Vagina (tissue), 2 donors: Measurements from ENCODE around the gene AGRN.

Source experiments
- POLR2AphosphoS5 ChIP-seq, 2 donors: sonication (generic); formaldehyde crosslinking; IDR thresholded peaks; one replicate each; pipeline ENCODE4 v1.9.0; 2017; ENCODE audit warnings: antibody characterized with exemption in 2 of 2, mild to moderate bottlenecking in 2 of 2, low read depth in 1 of 2; ENCODE audit not compliant: insufficient read depth in 1 of 2
- TF ChIP-seq, protein P1 (sequence below), 3 experiments: fragments of 450-650 bp in 2 of 3; fragments of 200-600 bp in 1 of 3; sonication (generic) in 1 of 3; IDR thresholded peaks; one replicate each; pipeline ENCODE4 v1.5.1; 2017 to 2019; ENCODE audit warnings: antibody characterized with exemption in 3 of 3, mild to moderate bottlenecking in 2 of 3, moderate library complexity in 2 of 3

DNA sequence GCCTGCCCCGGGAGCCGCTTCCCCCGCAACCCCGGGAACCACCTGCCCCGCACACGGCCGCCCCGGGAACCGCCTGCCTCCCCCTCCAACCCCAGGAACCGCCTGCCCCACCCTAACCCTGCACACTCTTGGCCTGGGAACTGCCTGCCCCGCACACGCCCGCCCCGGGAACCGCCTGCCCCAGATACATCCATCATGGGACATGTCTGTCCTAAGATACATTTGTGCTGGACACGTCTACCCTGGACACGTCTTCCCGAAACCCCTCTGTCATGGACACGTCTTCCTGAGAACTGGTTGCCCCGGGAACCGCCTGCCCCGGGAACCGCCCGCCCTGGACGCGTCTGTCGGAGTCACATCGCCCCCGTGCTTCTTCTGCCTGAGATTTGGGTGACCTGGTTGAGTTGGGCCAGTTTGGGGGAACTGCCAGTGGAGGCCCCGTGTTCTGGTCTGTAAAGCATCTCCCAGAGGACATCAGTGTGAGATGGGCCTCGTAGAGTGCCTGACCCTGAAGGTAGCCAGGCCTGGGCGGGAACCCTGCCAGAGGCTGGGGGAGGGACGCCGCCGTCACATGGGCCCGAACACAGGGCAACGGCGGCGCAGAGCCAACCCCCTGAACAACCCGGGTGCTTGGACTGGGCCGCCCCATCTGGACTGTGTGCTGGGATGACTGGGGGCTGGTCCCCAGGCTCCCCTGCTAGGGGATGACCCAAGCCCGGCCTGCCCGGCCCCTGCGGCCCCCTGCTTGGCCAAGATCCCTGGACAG, 41.7 kb upstream of the AGRN start:
- TF ChIP-seq, protein P1, sequence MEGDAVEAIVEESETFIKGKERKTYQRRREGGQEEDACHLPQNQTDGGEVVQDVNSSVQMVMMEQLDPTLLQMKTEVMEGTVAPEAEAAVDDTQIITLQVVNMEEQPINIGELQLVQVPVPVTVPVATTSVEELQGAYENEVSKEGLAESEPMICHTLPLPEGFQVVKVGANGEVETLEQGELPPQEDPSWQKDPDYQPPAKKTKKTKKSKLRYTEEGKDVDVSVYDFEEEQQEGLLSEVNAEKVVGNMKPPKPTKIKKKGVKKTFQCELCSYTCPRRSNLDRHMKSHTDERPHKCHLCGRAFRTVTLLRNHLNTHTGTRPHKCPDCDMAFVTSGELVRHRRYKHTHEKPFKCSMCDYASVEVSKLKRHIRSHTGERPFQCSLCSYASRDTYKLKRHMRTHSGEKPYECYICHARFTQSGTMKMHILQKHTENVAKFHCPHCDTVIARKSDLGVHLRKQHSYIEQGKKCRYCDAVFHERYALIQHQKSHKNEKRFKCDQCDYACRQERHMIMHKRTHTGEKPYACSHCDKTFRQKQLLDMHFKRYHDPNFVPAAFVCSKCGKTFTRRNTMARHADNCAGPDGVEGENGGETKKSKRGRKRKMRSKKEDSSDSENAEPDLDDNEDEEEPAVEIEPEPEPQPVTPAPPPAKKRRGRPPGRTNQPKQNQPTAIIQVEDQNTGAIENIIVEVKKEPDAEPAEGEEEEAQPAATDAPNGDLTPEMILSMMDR (IDR thresholded peaks at IDR 0.05) = no peak
- no peak for TF ChIP-seq POLR2AphosphoS5 (IDR thresholded peaks at IDR 0.05; ENCODE audit: insufficient read depth in 1 of 2, low read depth in 1 of 2)
